Measurements from ENCODE around the gene CASP6.
A peak's percentile ranks its signal among the peaks of the same experiment; 100 is the strongest.

CASP6 gene

DNA sequence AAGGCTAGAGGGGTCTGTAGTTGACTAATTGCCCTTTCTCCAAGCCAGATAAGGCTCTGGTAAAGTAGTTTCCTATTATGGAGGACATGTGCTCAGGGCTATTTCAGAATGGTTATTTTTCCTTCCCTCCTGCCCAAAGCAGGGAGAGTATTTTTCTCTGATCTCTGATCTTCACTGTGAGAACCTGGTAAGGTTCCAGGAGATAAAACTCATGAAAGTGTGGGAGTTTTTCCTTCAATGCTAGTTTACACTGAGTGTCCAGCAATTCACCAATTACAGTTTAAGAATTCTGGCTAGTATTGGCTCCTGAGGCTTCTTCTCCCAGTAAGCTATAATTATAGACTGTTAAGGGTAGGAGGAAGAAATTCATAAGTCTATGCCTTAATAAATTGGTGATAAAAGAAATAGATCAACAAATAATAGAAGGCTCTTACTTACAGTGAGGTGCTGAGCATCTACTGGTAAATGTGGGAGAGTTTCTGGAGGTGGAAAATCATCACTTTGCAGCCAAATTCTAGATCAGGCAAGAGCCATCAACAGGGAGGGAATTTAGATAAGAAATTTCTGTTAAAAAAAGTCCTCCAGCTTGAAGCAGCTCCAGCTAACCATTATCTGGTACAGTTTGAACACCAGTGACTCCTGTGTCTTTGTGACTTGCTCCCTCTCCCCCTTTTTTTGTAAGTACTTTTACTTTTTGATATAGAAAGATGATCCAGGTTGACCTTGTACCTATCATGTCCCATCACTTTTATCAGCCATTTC is 30.9 kb downstream of the CASP6 start:
- no peak for DNase-seq (ENCODE audit: low read depth, low spot score)

DNA sequence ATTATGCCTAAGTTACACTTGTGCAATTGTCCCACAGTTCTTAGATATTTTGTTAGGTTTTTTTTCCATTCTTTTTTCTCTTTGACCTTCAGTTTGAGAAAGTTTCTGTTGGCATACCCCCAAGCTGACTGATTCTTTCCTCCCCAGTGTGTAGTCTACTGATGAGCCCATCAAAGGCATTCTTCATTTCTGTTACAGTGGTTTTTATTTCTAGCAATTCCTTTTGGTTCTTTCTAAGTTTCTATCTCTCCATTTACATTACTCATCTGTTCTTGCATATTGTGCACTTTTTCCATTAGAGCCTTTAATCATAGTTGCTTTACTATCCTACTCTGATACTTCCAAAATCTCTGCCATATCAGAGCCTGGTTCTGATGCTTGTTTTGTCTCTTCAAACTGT is 31.9 kb downstream of the CASP6 start:
- DNase-seq (ENCODE audit: low read depth, low spot score) = no peak

DNA sequence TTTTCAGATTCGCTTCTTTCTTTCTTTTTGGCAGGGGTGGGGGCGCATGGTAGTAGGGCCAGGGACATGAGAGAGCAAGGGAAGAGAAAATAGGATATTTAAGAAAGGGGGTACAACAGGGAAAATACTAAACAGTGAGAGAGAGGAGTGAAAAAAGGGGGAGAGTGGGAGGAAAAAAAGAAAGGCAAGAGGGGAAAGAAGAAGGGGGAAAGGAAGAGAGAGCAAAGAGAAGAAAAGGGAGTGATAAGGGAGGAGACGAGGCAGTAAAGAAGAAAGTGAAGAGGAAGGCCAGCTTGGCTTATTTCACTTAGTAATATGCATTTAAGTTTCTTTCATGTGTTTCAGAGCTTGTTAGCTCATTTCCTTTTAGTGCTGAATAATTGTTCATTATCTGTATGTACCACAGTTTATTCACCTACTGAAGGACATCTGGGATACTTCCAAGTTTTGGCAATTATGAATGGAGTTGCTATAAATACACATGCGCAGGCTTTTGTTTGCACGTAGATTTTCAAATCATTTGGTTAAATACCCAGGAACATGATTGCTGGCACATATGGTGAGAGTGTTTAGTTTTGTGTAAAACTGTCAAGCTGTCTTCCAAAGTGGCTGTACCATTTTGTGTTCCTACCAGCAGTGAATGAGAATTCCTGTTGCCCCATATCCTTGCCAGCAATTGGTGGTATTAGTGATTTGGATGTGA is 37.3 kb downstream of the CASP6 start:
- DNase-seq (ENCODE audit: low read depth, low spot score) = peak; percentile 10

DNA sequence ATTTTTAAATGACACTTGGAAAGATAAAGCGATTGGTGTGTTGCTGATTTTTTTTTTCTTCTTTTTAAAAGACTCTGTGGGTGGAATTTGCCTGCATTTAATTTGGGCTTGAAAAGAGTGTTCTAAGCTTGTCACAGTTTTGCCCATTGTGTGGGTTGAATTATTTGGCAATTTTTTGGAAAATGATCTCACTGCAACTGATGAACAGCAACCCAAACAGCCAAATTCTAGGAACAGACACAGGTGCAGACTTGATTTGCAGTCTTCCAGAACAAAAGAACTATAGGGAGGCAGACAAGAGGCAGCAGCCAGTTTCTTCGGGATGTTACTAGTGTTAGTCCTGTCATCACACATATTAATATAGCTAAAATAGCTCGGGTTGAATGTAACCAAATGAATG is 40.5 kb downstream of the CASP6 start:
- no peak for DNase-seq (ENCODE audit: low read depth, low spot score)

DNA sequence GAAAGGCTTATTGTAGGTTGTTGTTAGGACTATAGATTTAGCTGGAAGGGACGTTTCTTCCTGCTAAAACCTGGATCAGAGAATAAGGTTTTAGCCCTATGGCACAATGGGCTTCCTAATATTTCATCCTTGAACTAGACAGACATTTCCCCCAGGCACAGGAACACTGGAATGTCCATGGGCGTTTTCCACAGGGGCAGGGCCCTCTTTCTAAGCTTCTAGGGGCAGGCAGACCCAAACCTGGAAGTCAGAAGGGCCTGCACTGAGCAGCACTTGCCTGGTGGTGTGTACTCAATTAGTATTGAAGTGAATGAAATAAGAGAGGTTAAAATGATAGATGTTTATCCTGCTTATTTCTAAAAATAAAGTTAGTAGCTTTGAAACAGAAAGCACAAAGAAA is 41.1 kb downstream of the CASP6 start:
- no peak for DNase-seq (ENCODE audit: low read depth, low spot score)

DNA sequence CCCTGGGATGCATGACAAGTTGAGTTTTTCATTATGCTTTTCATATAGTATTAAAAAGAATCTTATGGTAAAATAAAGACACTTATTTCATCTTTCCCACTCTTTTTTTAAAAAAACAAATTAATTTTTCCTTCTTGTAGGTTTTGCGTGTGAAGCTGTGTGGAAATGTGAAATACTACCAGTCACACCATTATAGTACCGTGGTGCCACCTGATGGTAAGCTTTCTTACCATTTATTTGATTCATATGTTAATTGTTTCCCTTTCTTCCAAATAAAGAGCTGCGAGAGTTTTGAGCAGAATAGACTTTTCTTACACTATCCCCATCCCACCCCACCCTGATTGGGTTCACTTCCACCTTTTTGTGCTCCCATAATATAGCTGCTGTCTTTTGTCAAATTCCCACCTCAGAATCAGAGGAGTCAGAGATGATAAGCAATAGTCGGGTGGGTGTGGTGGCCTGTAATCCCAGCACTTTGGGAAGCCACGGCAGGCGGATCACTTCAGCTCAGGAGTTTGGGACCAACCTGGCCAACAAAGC is 44.3 kb downstream of the CASP6 start:
- peak; percentile 16 for DNase-seq (ENCODE audit: low read depth, low spot score)

DNA sequence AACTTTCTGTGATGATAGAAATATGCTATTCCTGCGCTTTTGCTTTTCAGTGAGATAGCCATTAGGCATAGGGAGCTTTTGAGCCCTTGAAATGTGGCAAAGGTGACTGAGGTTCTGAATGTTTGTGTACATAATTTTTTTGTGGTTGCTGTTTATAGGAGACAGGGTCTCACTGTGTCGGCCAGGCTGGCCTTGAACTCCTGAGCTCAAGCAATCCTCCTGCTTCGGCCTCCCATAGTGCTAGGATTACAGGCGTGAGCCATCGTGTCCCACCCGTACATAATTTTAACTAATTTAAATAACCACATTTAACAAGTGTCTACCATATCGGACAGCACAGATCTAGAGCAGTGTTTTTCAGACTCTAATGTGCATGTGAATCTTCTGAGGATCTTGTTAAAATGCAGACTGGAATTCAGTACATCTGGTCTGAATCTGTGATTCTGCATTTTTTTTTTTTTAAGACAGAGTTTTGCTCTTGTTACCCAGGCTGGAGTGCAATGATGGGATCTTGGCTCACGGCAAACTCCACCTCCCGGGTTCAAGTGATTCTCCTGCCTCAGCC is 45.3 kb downstream of the CASP6 start:
- no peak for DNase-seq (ENCODE audit: low read depth, low spot score)

DNA sequence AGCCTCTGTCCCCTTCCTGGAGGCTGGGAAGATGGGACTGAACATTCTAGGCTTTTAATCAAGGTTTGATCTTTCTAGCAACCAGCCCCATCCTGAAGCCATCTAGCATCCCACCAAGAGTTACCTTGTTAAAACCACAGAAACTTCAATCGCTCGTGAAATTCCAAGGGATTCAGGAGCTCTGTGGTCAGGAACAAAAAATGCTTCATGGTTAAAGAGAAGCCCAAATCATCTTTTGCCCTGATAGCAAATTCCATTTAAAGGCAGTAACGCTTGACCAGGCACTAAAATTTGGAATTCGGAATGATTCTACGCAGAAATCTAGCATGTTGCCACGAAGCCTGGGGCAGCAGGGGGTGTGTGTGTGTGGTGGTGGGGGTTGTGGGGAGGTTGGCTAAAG is 47.8 kb downstream of the CASP6 start:
- peak; percentile 61 for DNase-seq (ENCODE audit: low read depth, low spot score)

DNA sequence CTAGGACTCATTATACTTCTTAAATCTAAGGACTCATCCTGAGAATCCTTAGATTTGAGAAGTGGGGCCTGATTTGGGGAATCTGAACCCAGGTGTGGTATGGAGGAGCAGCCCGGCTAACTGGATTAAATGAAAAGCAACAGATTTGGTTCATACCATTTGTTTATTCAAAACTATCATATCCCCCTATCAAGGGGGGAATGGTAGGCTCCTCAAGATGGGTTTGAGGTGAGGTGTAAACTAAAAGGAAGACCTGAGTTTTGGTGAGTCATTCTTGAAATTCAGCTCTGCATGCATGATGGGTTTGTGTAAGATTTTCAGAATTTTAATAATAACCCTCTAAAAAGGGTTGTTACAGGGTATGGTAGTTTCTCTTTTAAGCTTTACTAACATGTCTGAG is 53.4 kb downstream of the CASP6 start:
- DNase-seq (ENCODE audit: low read depth, low spot score) = no peak

DNA sequence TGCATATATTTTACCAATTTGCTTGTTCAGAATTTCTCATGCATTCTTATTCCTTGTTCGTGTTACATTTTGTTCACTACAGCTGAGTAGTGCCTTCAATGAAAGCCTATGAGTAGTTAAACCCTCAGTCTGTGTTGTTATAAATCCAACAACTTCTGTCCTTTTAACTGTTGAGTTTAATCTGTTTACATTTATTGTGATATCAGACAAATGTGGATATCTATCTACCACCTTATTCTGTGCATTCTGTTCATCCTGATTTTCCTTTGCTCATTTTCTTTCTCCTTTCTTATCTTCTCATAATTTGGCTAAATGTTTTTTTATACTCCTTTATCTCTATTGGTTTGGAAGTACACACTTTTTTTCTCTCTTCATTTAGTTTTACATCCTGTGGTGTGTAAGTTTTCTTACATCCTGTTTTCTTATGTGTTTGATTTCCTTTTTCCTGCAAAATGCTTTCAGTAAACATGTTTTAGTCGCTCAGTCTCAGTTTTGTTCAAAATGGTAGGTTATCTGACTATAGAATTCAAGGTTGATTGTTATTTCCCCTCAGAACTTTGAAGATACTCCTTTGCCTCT is 54.2 kb downstream of the CASP6 start:
- no peak for DNase-seq (ENCODE audit: low read depth, low spot score)

DNA sequence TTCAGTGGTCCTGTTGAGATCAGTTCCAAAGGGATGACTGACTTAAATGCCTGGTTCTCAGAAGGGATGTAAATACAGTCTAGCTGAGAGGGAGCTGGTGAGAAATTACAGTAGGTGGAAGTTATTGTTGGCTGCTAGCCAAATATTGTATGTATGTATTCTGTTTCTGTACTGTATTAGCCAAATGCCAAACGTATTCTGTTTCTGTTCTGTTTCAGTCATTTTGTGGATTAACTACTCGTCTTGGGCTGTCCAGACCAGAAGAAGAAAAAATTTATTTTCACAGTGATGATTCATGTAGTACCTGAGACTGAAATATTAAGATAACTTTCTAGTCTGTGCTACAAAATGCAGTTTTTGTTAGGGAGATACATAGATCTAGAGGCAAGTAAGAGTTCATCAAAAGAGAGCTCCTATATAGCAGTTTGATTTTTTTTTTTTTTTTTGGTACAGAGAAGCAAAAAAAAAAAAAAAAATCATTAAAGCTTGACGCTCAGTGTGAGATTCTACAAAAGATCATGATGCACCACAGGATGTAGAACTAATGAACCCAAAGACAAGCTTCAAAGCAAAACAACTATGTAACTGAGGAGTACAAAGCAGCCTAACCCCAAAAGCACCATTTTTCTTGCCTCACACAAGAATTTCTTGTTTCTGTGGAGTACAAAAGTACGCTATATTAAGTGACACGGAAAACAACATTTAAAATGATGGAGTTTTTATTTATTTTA is 54.8 kb downstream of the CASP6 start:
- no peak for DNase-seq (ENCODE audit: low read depth, low spot score)

DNA sequence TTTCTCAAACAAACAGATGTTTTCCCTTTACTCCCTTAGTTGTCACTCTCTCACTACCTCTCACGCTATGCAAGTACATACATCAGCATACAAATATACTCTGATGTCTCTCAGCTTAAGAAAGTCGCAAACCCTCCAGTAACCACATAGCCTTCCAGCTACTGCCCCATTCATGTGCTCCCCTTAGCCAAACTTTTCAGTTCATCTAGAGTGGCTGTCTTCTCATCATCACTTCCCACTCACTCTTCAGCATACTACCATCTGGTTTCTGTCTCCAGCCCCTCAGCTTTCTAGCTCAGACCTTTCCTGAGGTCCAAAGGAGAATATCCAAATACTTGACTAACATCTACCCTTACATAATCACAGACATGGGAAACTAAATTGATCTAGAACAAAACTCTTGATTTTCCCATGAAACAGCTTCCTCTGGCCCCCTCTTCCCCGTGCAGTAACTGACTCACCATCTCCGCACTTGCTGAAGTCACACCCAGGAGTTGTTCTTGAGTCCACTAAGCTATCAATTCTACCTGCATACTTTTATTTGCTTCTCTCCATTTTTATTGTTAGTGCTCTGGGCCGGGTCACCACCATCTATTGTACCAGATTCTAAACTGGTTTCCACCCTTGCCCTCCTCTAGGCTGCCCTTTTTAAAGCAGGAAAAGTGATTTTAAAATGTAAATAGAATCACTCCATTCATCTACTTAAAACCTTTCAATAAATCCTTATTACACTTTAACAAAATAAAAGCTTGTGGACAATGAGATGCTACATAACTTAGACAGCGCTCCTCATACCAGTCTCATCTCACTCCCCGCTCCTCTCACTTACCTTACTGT is 57.2 kb downstream of the CASP6 start:
- DNase-seq (ENCODE audit: low read depth, low spot score) = no peak

DNA sequence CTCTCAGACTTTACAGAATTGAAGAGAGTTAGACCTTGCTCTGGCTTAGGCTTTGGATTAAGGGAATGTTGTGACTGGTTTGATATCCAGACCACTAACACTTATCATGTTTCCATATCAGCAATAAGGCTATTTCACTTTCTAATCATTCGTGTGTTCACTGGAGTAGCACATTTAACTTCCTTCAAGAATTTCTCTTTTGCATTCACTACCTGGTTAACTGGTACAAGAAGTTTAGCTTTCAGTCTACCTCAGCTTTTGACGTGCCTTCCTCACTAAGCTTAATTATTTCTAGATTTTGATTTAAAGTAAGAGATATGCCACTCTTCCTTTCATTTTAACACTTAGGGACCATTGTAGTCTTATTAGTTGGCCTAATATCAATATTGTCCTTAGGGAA is 62.6 kb downstream of the CASP6 start:
- DNase-seq (ENCODE audit: low read depth, low spot score) = no peak
